PC-9 (cell line): ENCODE measurements around the gene CDK11B.

Experiments
- EZH2 ChIP-seq: fragments of 200-600 bp; sonication (generic); IDR thresholded peaks from 2 replicates; pipeline ENCODE4 v1.8.0; 2017; ENCODE audit warnings: antibody characterized with exemption, low read depth
- TF ChIP-seq, protein P1 (sequence below): fragments of 200-600 bp; sonication (generic); conservative IDR thresholded peaks from 2 replicates; pipeline ENCODE4 v1.6.1; 2017; ENCODE audit warnings: mixed run types, antibody characterized with exemption, mild to moderate bottlenecking, moderate library complexity

DNA sequence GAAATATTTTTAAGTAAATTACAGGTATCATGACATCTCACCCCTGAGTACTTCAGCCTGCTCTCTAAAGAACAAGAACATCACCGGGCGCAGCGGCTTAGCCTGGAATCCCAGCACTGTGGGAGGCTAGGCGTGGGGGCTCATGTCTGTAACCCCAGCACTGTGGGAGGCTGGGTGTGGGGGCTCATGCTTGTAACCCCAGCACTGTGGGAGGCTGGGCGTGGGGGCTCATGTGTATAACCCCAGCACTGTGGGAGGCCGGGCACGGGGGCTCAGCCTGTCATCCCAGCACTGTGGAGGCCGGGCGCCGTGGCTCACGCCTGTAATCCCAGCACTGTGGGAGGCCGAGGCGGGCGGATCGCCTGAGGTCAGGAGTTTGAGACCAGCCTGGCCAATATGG is 7.7 kb upstream of the CDK11B start:
- TF ChIP-seq, protein P1, sequence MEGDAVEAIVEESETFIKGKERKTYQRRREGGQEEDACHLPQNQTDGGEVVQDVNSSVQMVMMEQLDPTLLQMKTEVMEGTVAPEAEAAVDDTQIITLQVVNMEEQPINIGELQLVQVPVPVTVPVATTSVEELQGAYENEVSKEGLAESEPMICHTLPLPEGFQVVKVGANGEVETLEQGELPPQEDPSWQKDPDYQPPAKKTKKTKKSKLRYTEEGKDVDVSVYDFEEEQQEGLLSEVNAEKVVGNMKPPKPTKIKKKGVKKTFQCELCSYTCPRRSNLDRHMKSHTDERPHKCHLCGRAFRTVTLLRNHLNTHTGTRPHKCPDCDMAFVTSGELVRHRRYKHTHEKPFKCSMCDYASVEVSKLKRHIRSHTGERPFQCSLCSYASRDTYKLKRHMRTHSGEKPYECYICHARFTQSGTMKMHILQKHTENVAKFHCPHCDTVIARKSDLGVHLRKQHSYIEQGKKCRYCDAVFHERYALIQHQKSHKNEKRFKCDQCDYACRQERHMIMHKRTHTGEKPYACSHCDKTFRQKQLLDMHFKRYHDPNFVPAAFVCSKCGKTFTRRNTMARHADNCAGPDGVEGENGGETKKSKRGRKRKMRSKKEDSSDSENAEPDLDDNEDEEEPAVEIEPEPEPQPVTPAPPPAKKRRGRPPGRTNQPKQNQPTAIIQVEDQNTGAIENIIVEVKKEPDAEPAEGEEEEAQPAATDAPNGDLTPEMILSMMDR: no peak
- no peak for TF ChIP-seq EZH2
